Liver (tissue), 9 donors: ENCODE data around the gene GATD1. TPM values are rescaled to one million over a fixed set of nuclear protein-coding genes. Genes with fewer than 3 reads are reported as not detected.

ENCODE experiments used
- DNase-seq: peaks from one replicate; pipeline ENCODE4 v3.0.0-alpha.2; 2017; ENCODE audit warnings: low spot score
- H3K27ac ChIP-seq, 2 donors: one replicate each; pipeline ENCODE4 v1.7.0; 2013; ENCODE audit warnings: inconsistent platforms in 2 of 2, low read length in 2 of 2, control low read depth in 1 of 2, low read depth in 1 of 2, mild to moderate bottlenecking in 1 of 2
- H3K27me3 ChIP-seq, 4 donors: one replicate each; pipeline versions ENCODE4 v1.6.1 to v1.7.0; 2013; ENCODE audit warnings: low read length in 3 of 4, inconsistent platforms in 1 of 4, mild to moderate bottlenecking in 1 of 4, moderate library complexity in 1 of 4; ENCODE audit not compliant: control insufficient read depth in 4 of 4, insufficient read depth in 4 of 4
- H3K36me3 ChIP-seq, 4 donors: one replicate each; pipeline versions ENCODE4 v1.6.1 to v1.7.0; 2013; ENCODE audit warnings: low read length in 3 of 4, mild to moderate bottlenecking in 3 of 4, low read depth in 1 of 4, moderate library complexity in 1 of 4; ENCODE audit not compliant: control insufficient read depth in 4 of 4, insufficient read depth in 3 of 4
- H3K4me1 ChIP-seq, 4 donors: one replicate each; pipeline versions ENCODE4 v1.6.1 to v1.7.0; 2013; ENCODE audit warnings: low read length in 3 of 4, mild to moderate bottlenecking in 3 of 4, moderate library complexity in 1 of 4; ENCODE audit not compliant: control insufficient read depth in 4 of 4, insufficient read depth in 4 of 4
- H3K4me3 ChIP-seq, 3 donors: one replicate each; pipeline versions ENCODE4 v1.6.1 to v1.7.0; 2013; ENCODE audit warnings: low read length in 3 of 3, control low read depth in 1 of 3, low read depth in 1 of 3, mild to moderate bottlenecking in 1 of 3
- H3K9ac ChIP-seq, 2 donors: one replicate each; pipeline ENCODE4 v1.7.0; 2013; ENCODE audit warnings: low read length in 2 of 2, mild to moderate bottlenecking in 2 of 2, moderate library complexity in 2 of 2, control low read depth in 1 of 2, low read depth in 1 of 2
- H3K9me3 ChIP-seq, 4 donors: one replicate each; pipeline versions ENCODE4 v1.6.1 to v1.7.0; 2013; ENCODE audit warnings: low read length in 3 of 4; ENCODE audit not compliant: control insufficient read depth in 4 of 4
- CTCF ChIP-seq: fragments of 150-350 bp; IDR thresholded peaks from 2 replicates; pipeline ENCODE4 v1.5.1; 2017; ENCODE audit warnings: improper control_type of control experiment, low read depth, low read length; ENCODE audit not compliant: missing input control
- FOXA1 ChIP-seq: IDR thresholded peaks from 2 replicates; pipeline ENCODE4 v1.6.1; 2016; ENCODE audit warnings: antibody characterized with exemption
- FOXA2 ChIP-seq: IDR thresholded peaks from 2 replicates; pipeline ENCODE4 v1.6.1; 2016; ENCODE audit warnings: antibody characterized with exemption
- HNF4A ChIP-seq, 2 donors: conservative IDR thresholded peaks; 2 replicates each; pipeline ENCODE4 v1.6.1; 2016; ENCODE audit warnings: antibody characterized with exemption in 2 of 2, mild to moderate bottlenecking in 2 of 2
- MAX ChIP-seq: IDR thresholded peaks from 2 replicates; pipeline ENCODE4 v1.6.1; 2016; ENCODE audit warnings: antibody characterized with exemption
- RAD21 ChIP-seq, 2 donors: IDR thresholded peaks; 2 replicates each; pipeline ENCODE4 v1.6.1; 2016; ENCODE audit warnings: antibody characterized with exemption in 2 of 2, mild to moderate bottlenecking in 2 of 2
- REST ChIP-seq: IDR thresholded peaks from 2 replicates; pipeline ENCODE4 v1.6.1; 2016; ENCODE audit warnings: antibody characterized with exemption, mild to moderate bottlenecking
- SP1 ChIP-seq: IDR thresholded peaks from 2 replicates; pipeline ENCODE4 v1.6.1; 2018; ENCODE audit warnings: antibody characterized with exemption, mild to moderate bottlenecking
- TAF1 ChIP-seq: conservative IDR thresholded peaks from 2 replicates; pipeline ENCODE4 v1.6.1; 2016; ENCODE audit warnings: antibody characterized with exemption, mild to moderate bottlenecking
- WGBS: extraction: QIAGEN DNeasy Blood & Tissue Kit; methylation state at CpG from one replicate; pipeline ENCODE4 v1.1.7; 2013; 5-methylcytosine and 5-hydroxymethylcytosine counted together
- polyA plus RNA-seq, 2 donors: library from polyadenylated mRNA; stranded (reverse) in 1 of 2; unstranded in 1 of 2; fragments of 200-250 nt in 1 of 2; fragments of >200 nt in 1 of 2; fragmentation: Nextera tagmentation in 1 of 2; extraction: Ambion mirVana in 1 of 2; gene quantifications; one replicate each; pipeline versions ENCODE4 v1.2.1 to v1.2.3, GENCODE V29; 2013 to 2015
- total RNA-seq, 2 donors: library from RNA; depleted of rRNA; stranded (reverse); fragments of >200 nt; gene quantifications; one replicate each; pipeline ENCODE4 v1.2.3, GENCODE V29; 2014
- donor health status: healthy.
- donor health status: healthy.
- donor health status: healthy.
- donor health status: healthy.
- donor health status: healthy.

The GATD1 gene
- total and polyA plus RNA-seq, 4 donors, result 22.7 to 37.2 (median 24.6) TPM

GRCh38 chr11:748007-748359 is 29.3 kb downstream of the GATD1 start:
- peak overlapping the region in 1 of 2 donors; percentile 77 for H3K9ac ChIP-seq
- DNase-seq, result no peak
- no peaks in the 10 kb centered on the region for H3K27me3 ChIP-seq
- H3K36me3 ChIP-seq, result no peaks in the 10 kb centered on the region
- H3K4me3 ChIP-seq, result peak overlapping the region; percentile 44 to 99 (median 73)
- H3K27ac ChIP-seq, result peak overlapping the region; percentile 56 to 72
- H3K4me1 ChIP-seq, result peaks cover 7 to 31% (median 23%) of the 10 kb centered on the region in 4 donors
- no peak for TF ChIP-seq HNF4A (conservative IDR thresholded peaks at IDR 0.05)
- no peak for TF ChIP-seq MAX
- no peak for TF ChIP-seq FOXA2
- peak; percentile 84 for TF ChIP-seq REST
- TF ChIP-seq TAF1, result no peak
- no peak for TF ChIP-seq FOXA1
- TF ChIP-seq CTCF, result no peak
- TF ChIP-seq SP1, result no peak
- 6% methylated on average over 18 of the region's 18 CpGs for WGBS
- no peaks in the 10 kb centered on the region for H3K9me3 ChIP-seq

- Histone ChIP-seq H3K4me3 (peak within 1 kb of the TSS; percentile 44 to 99 (median 73)), H3K9ac (peak within 1 kb of the TSS; percentile 61 to 77), H3K9me3 (no peaks in the 10 kb centered on the region), H3K4me1 (peaks cover 7 to 31% (median 23%) of the 10 kb centered on the region in 4 donors), H3K36me3 (no peaks in the 10 kb centered on the region), H3K27ac (peak within 1 kb of the TSS; percentile 56 to 72), H3K27me3 (no peaks in the 10 kb centered on the region)
- TF ChIP-seq RAD21 (IDR thresholded peaks at IDR 0.05) (peak in 1 of 2 donors; percentile 16), FOXA1 (no peak)
- DNase-seq, result peak; percentile 93
- under 1% methylated on average over 112 of the region's 112 CpGs for WGBS
These were observed 29.9 kb downstream of the GATD1 start, which contains the start of gene TALDO1 for GRCh38 chr11:747158-748006. TALDO1 (plus strand) TSS chr11:747464; CDS start chr11:747482, 18 bp downstream.
